HCEC 1CT (cell line): ENCODE measurements around the gene LRP1B.
"Not testable (repeated sequence)": the region's sequence is repeated elsewhere in the genome, so short reads cannot be mapped to it uniquely, and the experiment has no call there.

Experiments
- DNase-seq: peaks from one replicate; pipeline ENCODE4 v3.0.0-alpha.2; 2017

The LRP1B gene

GRCh38 chr2:142100139-142100873 lies 30.5 kb downstream of the LRP1B start:
- no peak for DNase-seq

GRCh38 chr2:142097711-142098110 lies 33.1 kb downstream of the LRP1B start:
- DNase-seq, result no peak

- no peak for DNase-seq
Measured at GRCh38 chr2:142095647-142096046, 35.2 kb downstream of the LRP1B start.

- no peak for DNase-seq
Measured at GRCh38 chr2:142094233-142094632, 36.6 kb downstream of the LRP1B start.

GRCh38 chr2:142088058-142088568 lies 42.7 kb downstream of the LRP1B start:
- DNase-seq, result no peak

GRCh38 chr2:142087585-142087984 lies 43.2 kb downstream of the LRP1B start:
- DNase-seq, result not testable (repeated sequence)

- no peak for DNase-seq
Measured at GRCh38 chr2:142082368-142082767, 48.4 kb downstream of the LRP1B start.

GRCh38 chr2:142076317-142076716 lies 54.5 kb downstream of the LRP1B start:
- DNase-seq, result no peak

- DNase-seq, result no peak
Measured at GRCh38 chr2:142075826-142076225, 55.0 kb downstream of the LRP1B start.

GRCh38 chr2:142069251-142069888 lies 61.4 kb downstream of the LRP1B start:
- no peak for DNase-seq

- DNase-seq, result peak; percentile 30
Measured at GRCh38 chr2:142065700-142066099, 65.1 kb downstream of the LRP1B start.

GRCh38 chr2:142065156-142065555 lies 65.7 kb downstream of the LRP1B start:
- DNase-seq, result no peak

- no peak for DNase-seq
Measured at GRCh38 chr2:142061733-142062132, 69.1 kb downstream of the LRP1B start.

GRCh38 chr2:142058149-142058548 lies 72.7 kb downstream of the LRP1B start:
- no peak for DNase-seq

GRCh38 chr2:142056784-142057183 lies 74.0 kb downstream of the LRP1B start:
- no peak for DNase-seq

GRCh38 chr2:142052220-142052863 lies 78.5 kb downstream of the LRP1B start:
- DNase-seq, result no peak

GRCh38 chr2:142048581-142048980 lies 82.2 kb downstream of the LRP1B start:
- peak; percentile 63 for DNase-seq

GRCh38 chr2:142045641-142046040 lies 85.2 kb downstream of the LRP1B start:
- DNase-seq, result no peak

GRCh38 chr2:142044197-142044596 lies 86.6 kb downstream of the LRP1B start:
- no peak for DNase-seq

- no peak for DNase-seq
Measured at GRCh38 chr2:142042536-142043199, 88.1 kb downstream of the LRP1B start.

- no peak for DNase-seq
Measured at GRCh38 chr2:142041996-142042395, 88.8 kb downstream of the LRP1B start.

- peak; percentile 68 for DNase-seq
Measured at GRCh38 chr2:142041105-142041504, 89.7 kb downstream of the LRP1B start.

- DNase-seq, result no peak
Measured at GRCh38 chr2:142040556-142040955, 90.3 kb downstream of the LRP1B start.
